ENCODE data around the gene MTHFD2L.
A peak's percentile ranks its signal among the peaks of the same experiment; 100 is the strongest.
"Not testable (repeated sequence)": the region's sequence is repeated elsewhere in the genome, so short reads cannot be mapped to it uniquely, and the experiment has no call there.

The MTHFD2L gene

GRCh38 chr4:74314329-74314728 is 156.4 kb downstream of the MTHFD2L start:
- DNase-seq, result no peak

- DNase-seq, result no peak
These were observed 157.0 kb downstream of the MTHFD2L start for GRCh38 chr4:74314944-74315343.

- no peak for DNase-seq
These were observed 157.5 kb downstream of the MTHFD2L start for GRCh38 chr4:74315376-74315775.

GRCh38 chr4:74316397-74316796 is 158.5 kb downstream of the MTHFD2L start:
- DNase-seq, result no peak

GRCh38 chr4:74317616-74318246 is 159.8 kb downstream of the MTHFD2L start:
- no peak for DNase-seq

- no peak for DNase-seq
These were observed 160.4 kb downstream of the MTHFD2L start for GRCh38 chr4:74318276-74318675.

- no peak for DNase-seq
These were observed 161.6 kb downstream of the MTHFD2L start for GRCh38 chr4:74319470-74319869.

GRCh38 chr4:74320559-74321118 is 162.7 kb downstream of the MTHFD2L start:
- DNase-seq, result peak; percentile 10 to 19

- DNase-seq, result no peak
These were observed 164.4 kb downstream of the MTHFD2L start for GRCh38 chr4:74322301-74322700.

GRCh38 chr4:74323663-74324062 is 165.7 kb downstream of the MTHFD2L start:
- no peak for DNase-seq

- DNase-seq, result no peak
These were observed 166.3 kb downstream of the MTHFD2L start for GRCh38 chr4:74324262-74324661.

- no peak for DNase-seq
These were observed 168.0 kb downstream of the MTHFD2L start for GRCh38 chr4:74325886-74326285.

GRCh38 chr4:74327762-74328161 is 169.8 kb downstream of the MTHFD2L start:
- no peak for DNase-seq

GRCh38 chr4:74328501-74328900 is 170.6 kb downstream of the MTHFD2L start:
- DNase-seq, result no peak

- DNase-seq, result no peak
These were observed 171.4 kb downstream of the MTHFD2L start for GRCh38 chr4:74329307-74329706.

- no peak for DNase-seq
These were observed 172.4 kb downstream of the MTHFD2L start for GRCh38 chr4:74330295-74330750.

GRCh38 chr4:74331252-74331651 is 173.3 kb downstream of the MTHFD2L start:
- DNase-seq, result no peak

- no peak for DNase-seq
These were observed 174.0 kb downstream of the MTHFD2L start for GRCh38 chr4:74331944-74332343.

GRCh38 chr4:74334636-74335035 is 176.7 kb downstream of the MTHFD2L start:
- no peak for DNase-seq

GRCh38 chr4:74335341-74336021 is 177.6 kb downstream of the MTHFD2L start:
- DNase-seq, result no peak

- no peak for DNase-seq
These were observed 180.9 kb downstream of the MTHFD2L start for GRCh38 chr4:74338792-74339333.

GRCh38 chr4:74339501-74339900 is 181.6 kb downstream of the MTHFD2L start:
- no peak for DNase-seq

GRCh38 chr4:74340421-74340820 is 182.5 kb downstream of the MTHFD2L start:
- not testable (repeated sequence) for DNase-seq

GRCh38 chr4:74344031-74344430 is 186.1 kb downstream of the MTHFD2L start:
- no peak for DNase-seq
